Measurements from ENCODE around the gene PPIL1. TPM values are rescaled to one million over a fixed set of nuclear protein-coding genes. Genes with fewer than 3 reads are reported as not detected.
"Not testable (repeated sequence)": the region's sequence is repeated elsewhere in the genome, so short reads cannot be mapped to it uniquely, and the experiment has no call there.

Gene PPIL1
- total and polyA plus RNA-seq, 7 donors = 13.2 to 28.0 (median 17.4) TPM

- no peaks in the 10 kb centered on the region for H3K4me1 ChIP-seq
- H3K9me3 ChIP-seq = no peaks in the 10 kb centered on the region
- no peaks in the 10 kb centered on the region for H3K36me3 ChIP-seq
- DNase-seq = no peak
- no peak overlapping the region for H3K4me3 ChIP-seq
- H3K27me3 ChIP-seq = no peaks in the 10 kb centered on the region
- no peak overlapping the region for H3K27ac ChIP-seq
- WGBS, 2 donors = 86 to 88% methylated on average over 7 of the region's 7 CpGs
- intact Hi-C loops (cut with DNase I) = no loop called here
- TF ChIP-seq EP300 (IDR thresholded peaks at IDR 0.05) (no peak), CTCF (IDR thresholded peaks at IDR 0.05) (no peak), POLR2AphosphoS5 (IDR thresholded peaks at IDR 0.05) (no peak), POLR2A (IDR thresholded peaks at IDR 0.05) (no peak)
Observed at GRCh38 chr6:36815962-36816735, 58.5 kb downstream of the PPIL1 start.

- Histone ChIP-seq H3K27ac (no peak overlapping the region), H3K9me3 (no peaks in the 10 kb centered on the region), H3K36me3 (no peaks in the 10 kb centered on the region), H3K4me1 (no peaks in the 10 kb centered on the region), H3K27me3 (no peaks in the 10 kb centered on the region), H3K4me3 (no peak overlapping the region)
- 88 to 92% methylated on average over 7 of the region's 7 CpGs for WGBS, 2 donors
- TF ChIP-seq POLR2AphosphoS5 (IDR thresholded peaks at IDR 0.05) (no peak), POLR2A (IDR thresholded peaks at IDR 0.05) (no peak), EP300 (IDR thresholded peaks at IDR 0.05) (no peak), CTCF (IDR thresholded peaks at IDR 0.05) (no peak)
- intact Hi-C loops (cut with DNase I) = no loop called here
- DNase-seq = no peak
Observed at GRCh38 chr6:36814249-36814648, 60.4 kb downstream of the PPIL1 start.

GRCh38 chr6:36813526-36813925 is 61.1 kb downstream of the PPIL1 start:
- H3K27me3 ChIP-seq = no peaks in the 10 kb centered on the region
- no peaks in the 10 kb centered on the region for H3K36me3 ChIP-seq
- no peak overlapping the region for H3K27ac ChIP-seq
- intact Hi-C loops (cut with DNase I) = no loop called here
- no peaks in the 10 kb centered on the region for H3K9me3 ChIP-seq
- 77 to 78% methylated on average over 3 of the region's 3 CpGs for WGBS, 2 donors
- no peak for DNase-seq
- H3K4me1 ChIP-seq = no peaks in the 10 kb centered on the region
- H3K4me3 ChIP-seq = no peak overlapping the region
- no peak for TF ChIP-seq CTCF (IDR thresholded peaks at IDR 0.05)
- no peak for TF ChIP-seq POLR2AphosphoS5 (IDR thresholded peaks at IDR 0.05)
- TF ChIP-seq POLR2A (IDR thresholded peaks at IDR 0.05) = no peak
- no peak for TF ChIP-seq EP300 (IDR thresholded peaks at IDR 0.05)

- H3K27ac ChIP-seq; DNase-seq; H3K36me3 ChIP-seq; H3K4me3 ChIP-seq; H3K9me3 ChIP-seq; H3K27me3 ChIP-seq; H3K4me1 ChIP-seq; intact Hi-C loops (cut with DNase I): not testable (repeated sequence)
- WGBS, 2 donors = 93% methylated on average over 3 of the region's 3 CpGs
Observed at GRCh38 chr6:36813047-36813446, 61.6 kb downstream of the PPIL1 start.

- intact Hi-C loops (cut with DNase I) = no loop called here
- no peaks in the 10 kb centered on the region for H3K4me1 ChIP-seq
- no peaks in the 10 kb centered on the region for H3K27me3 ChIP-seq
- no peaks in the 10 kb centered on the region for H3K36me3 ChIP-seq
- H3K4me3 ChIP-seq = no peak overlapping the region
- no peaks in the 10 kb centered on the region for H3K9me3 ChIP-seq
- 89 to 90% methylated on average over 16 of the region's 16 CpGs for WGBS, 2 donors
- TF ChIP-seq EP300 (IDR thresholded peaks at IDR 0.05) = no peak
- no peak for TF ChIP-seq POLR2AphosphoS5 (IDR thresholded peaks at IDR 0.05)
- TF ChIP-seq CTCF (IDR thresholded peaks at IDR 0.05) = no peak
- TF ChIP-seq POLR2A (IDR thresholded peaks at IDR 0.05) = no peak
- DNase-seq = no peak
- H3K27ac ChIP-seq = no peak overlapping the region
Observed at GRCh38 chr6:36809941-36810803, 64.4 kb downstream of the PPIL1 start.

Measured in sigmoid colon (tissue), 7 donors.